Measurements from ENCODE around the gene SAMD4B. TPM values are rescaled to one million over a fixed set of nuclear protein-coding genes. Genes with fewer than 3 reads are reported as not detected.

Gene SAMD4B
- total and polyA plus RNA-seq, 9 of the 15 experiments (the other 6 are each of a cell fraction or from before 2014, with no cell fraction given): 3.4 to 90.5 (median 38.0) TPM

DNA sequence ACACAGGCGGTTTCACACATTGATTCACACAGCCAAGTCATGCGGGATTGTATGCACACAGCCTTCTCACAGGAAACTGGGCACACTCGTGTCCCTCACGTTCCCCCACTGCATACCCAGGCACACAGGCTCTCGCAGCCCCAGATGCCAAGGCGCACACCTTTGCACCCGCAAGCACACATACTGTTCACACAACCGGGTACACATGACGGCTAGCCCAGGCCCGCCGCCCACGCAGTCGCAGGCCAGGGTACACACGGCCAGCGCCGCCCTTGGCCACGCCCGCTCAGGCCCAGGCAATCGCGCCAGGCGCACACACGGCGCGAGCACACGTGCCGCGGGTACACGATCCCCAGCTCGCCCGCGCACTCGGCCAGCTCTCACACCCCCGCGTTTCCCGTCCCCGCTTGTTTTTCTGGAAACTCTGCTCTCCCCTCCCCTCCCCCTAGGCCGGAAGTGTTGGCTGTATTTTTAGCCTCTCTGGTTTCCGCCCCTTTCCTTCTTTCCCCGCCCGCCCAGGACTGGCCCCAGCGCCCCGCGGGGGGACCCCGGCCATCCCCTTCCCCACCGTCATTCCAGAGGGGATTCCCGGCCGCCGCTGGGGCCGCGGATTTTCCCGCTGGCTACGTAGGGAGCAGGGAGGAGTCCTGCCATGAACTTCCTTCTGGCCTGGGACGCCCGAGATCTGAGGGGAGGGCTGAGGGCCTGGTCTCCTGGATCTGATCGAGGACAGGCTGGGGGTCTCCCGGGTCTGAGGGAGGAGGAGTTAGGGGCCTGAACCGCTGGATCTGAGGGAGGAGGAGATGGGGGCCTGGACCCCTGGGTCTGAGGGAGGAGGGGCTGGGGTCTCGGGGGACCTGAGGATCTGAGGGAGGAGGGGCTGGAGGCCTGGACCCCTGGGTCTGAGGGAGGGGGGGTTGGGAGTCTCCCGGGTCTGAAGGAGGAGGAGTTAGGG lies 60.4 kb downstream of the SAMD4B start (continued):
- no peak for TF ChIP-seq ZNF445 (CRISPR knock-in tag; IDR thresholded peaks at IDR 0.05; ENCODE audit: low read depth)
- TF ChIP-seq BRD9 (IDR thresholded peaks at IDR 0.05; ENCODE audit: low read depth, partially characterized antibody): peak; percentile 46
- TF ChIP-seq CREB1 (IDR thresholded peaks at IDR 0.05): 0 out of 2 replicates have a peak, but pooled peaks have one; percentile 30
- TF ChIP-seq CREB1 (CRISPR knock-in tag; IDR thresholded peaks at IDR 0.05): peak; percentile 69
- TF ChIP-seq HDAC1 (IDR thresholded peaks at IDR 0.05): peak in 1 of 2 experiments; percentile 88; a peak in 2 of 4 replicates
- peak; percentile 23 to 100; a peak in 3 of 4 replicates for TF ChIP-seq KDM1A (IDR thresholded peaks at IDR 0.05)
- no peak for TF ChIP-seq ZC3H4 (CRISPR knock-in tag; IDR thresholded peaks at IDR 0.05; ENCODE audit: borderline replicate concordance)
- TF ChIP-seq ZNF41 (CRISPR knock-in tag; conservative IDR thresholded peaks at IDR 0.05): no peak
- TF ChIP-seq, protein P1, sequence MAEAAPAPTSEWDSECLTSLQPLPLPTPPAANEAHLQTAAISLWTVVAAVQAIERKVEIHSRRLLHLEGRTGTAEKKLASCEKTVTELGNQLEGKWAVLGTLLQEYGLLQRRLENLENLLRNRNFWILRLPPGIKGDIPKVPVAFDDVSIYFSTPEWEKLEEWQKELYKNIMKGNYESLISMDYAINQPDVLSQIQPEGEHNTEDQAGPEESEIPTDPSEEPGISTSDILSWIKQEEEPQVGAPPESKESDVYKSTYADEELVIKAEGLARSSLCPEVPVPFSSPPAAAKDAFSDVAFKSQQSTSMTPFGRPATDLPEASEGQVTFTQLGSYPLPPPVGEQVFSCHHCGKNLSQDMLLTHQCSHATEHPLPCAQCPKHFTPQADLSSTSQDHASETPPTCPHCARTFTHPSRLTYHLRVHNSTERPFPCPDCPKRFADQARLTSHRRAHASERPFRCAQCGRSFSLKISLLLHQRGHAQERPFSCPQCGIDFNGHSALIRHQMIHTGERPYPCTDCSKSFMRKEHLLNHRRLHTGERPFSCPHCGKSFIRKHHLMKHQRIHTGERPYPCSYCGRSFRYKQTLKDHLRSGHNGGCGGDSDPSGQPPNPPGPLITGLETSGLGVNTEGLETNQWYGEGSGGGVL (CRISPR knock-in tag; IDR thresholded peaks at IDR 0.05): no peak
- 0 out of 2 replicates have a peak, but pooled peaks have one; percentile 14 for TF ChIP-seq MBD2 (IDR thresholded peaks at IDR 0.05; ENCODE audit: borderline replicate concordance, low read depth)
- no peak for TF ChIP-seq WHSC1 (IDR thresholded peaks at IDR 0.05; ENCODE audit: low read length)
- TF ChIP-seq POLR2AphosphoS2 (IDR thresholded peaks at IDR 0.05; ENCODE audit: low read length): no peak
- TF ChIP-seq BRD4 (IDR thresholded peaks at IDR 0.05): no peak
- TF ChIP-seq TGIF2 (CRISPR knock-in tag; IDR thresholded peaks at IDR 0.05): no peak
- TF ChIP-seq TAF1 (IDR thresholded peaks at IDR 0.05; ENCODE audit: control insufficient read depth, extremely low read depth, insufficient read depth, low read length, severe bottlenecking): no peak
- no peak for TF ChIP-seq ATF1 (CRISPR knock-in tag; IDR thresholded peaks at IDR 0.05)
- peak; percentile 41; the same call in 1 of the 2 replicates for TF ChIP-seq ATF1 (tag; IDR thresholded peaks at IDR 0.05)
- no peak for TF ChIP-seq LARP7 (IDR thresholded peaks at IDR 0.05)
- TF ChIP-seq MTA2 (IDR thresholded peaks at IDR 0.05; ENCODE audit: low read depth): no peak
- TF ChIP-seq, protein P2, sequence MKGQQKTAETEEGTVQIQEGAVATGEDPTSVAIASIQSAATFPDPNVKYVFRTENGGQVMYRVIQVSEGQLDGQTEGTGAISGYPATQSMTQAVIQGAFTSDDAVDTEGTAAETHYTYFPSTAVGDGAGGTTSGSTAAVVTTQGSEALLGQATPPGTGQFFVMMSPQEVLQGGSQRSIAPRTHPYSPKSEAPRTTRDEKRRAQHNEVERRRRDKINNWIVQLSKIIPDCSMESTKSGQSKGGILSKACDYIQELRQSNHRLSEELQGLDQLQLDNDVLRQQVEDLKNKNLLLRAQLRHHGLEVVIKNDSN (CRISPR knock-in tag; IDR thresholded peaks at IDR 0.05): peak; percentile 85
- no peak; the same call in 1 of the 2 replicates for TF ChIP-seq FOSL1 (tag; conservative IDR thresholded peaks at IDR 0.05)
- TF ChIP-seq ZNF212 (CRISPR knock-in tag; IDR thresholded peaks at IDR 0.05): 0 out of 2 replicates have a peak, but pooled peaks have one; percentile 26
- TF ChIP-seq, protein P3, sequence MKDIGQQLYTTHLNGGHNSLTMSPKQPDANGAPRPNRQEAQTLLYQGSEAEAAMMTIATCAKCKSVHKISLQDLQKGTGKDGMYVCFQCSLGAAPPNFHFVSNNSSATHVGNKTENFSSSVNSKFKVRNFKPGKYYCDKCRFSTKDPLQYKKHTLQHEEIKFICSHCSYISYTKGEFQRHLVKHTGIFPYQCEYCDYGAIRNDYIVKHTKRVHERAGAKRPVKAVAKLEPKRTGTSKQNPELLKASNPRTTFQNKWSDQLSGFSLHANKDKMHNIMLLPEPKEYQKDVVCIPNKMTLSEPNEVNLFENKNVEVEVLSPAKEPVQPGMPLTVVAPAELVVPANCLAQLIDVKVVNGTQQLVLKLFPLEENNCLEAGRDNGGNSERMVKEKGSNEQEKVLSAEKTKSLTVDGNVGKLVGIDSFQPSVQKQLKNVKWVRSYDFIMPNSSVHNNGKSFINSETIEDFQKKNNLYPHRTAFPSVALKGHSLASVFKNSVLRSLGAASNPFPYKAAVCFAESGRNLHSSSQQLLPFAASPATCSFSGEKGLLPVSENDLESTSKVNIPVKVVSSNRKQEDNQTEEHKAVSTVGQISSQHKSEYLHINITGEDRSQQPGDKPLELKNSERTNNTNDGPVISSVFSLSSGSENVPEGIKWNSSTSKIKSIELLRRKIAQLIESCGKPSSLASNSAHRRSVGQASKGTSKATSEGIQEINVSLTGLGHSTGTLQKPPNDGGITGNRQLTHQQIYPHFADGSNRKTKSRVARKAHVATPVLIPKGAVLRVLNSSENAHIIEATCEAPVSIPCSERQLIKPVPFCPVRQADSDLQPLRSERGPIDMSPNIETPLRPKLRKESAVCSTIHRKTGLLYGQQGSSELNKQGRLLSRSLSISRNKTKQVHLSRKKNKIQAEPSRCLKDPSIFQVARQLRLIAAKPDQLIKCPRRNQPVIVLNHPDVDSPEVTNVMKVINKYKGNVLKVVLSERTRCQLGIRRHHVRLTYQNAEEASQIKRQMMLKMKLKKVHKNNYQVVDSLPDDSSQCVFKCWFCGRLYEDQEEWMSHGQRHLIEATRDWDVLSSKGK (CRISPR knock-in tag; IDR thresholded peaks at IDR 0.05): no peak

All from K562 (cell line).